Glutamatergic neuron (in vitro differentiated cells): ENCODE measurements around the gene MGAT4B. TPM values are rescaled to one million over a fixed set of nuclear protein-coding genes. Genes with fewer than 3 reads are reported as not detected.
A peak's percentile ranks its signal among the peaks of the same experiment; 100 is the strongest.

Source experiments
- DNase-seq: peaks from one replicate; pipeline ENCODE4 v3.0.0; 2022
- H3K27ac Mint-ChIP-seq: one replicate; pipeline ENCODE4 v1.8.0; 2020; ENCODE audit warnings: mild to moderate bottlenecking, mixed read lengths, inconsistent platforms; ENCODE audit not compliant: unreplicated experiment
- H3K27me3 Mint-ChIP-seq: one replicate; pipeline ENCODE4 v1.8.0; 2020; ENCODE audit warnings: mild to moderate bottlenecking, moderate library complexity, mixed read lengths, inconsistent platforms; ENCODE audit not compliant: unreplicated experiment
- H3K36me3 Mint-ChIP-seq: one replicate; pipeline ENCODE4 v1.8.0; 2020; ENCODE audit warnings: mild to moderate bottlenecking, mixed read lengths, inconsistent platforms; ENCODE audit not compliant: unreplicated experiment
- H3K4me1 Mint-ChIP-seq: one replicate; pipeline ENCODE4 v1.8.0; 2020; ENCODE audit warnings: mild to moderate bottlenecking, low read depth, mixed read lengths, inconsistent platforms; ENCODE audit not compliant: unreplicated experiment
- H3K4me3 Mint-ChIP-seq: one replicate; pipeline ENCODE4 v1.8.0; 2020; ENCODE audit warnings: mild to moderate bottlenecking, mixed read lengths, inconsistent platforms; ENCODE audit not compliant: unreplicated experiment
- H3K9me3 Mint-ChIP-seq: one replicate; pipeline ENCODE4 v1.8.0; 2020; ENCODE audit warnings: mild to moderate bottlenecking, moderate library complexity, mixed read lengths, inconsistent platforms; ENCODE audit not compliant: unreplicated experiment
- CTCF ChIP-seq: fragments of 200-600 bp; sonication (generic); IDR thresholded peaks from one replicate; pipeline ENCODE4 v1.5.0; 2021; ENCODE audit not compliant: partially characterized antibody, unreplicated experiment
- total RNA-seq: library from RNA; stranded (reverse); fragmentation: NEBNext Ultra II Directional; extraction: Animal tissue kit (Norgen Biotek cat#: 25700); gene quantifications from one replicate; pipeline ENCODE4 v1.2.1, GENCODE V29; 2021; ENCODE audit not compliant: unreplicated experiment

The MGAT4B gene
- total RNA-seq, 1 donor from 2014 or later = 140 TPM

- Mint-ChIP-seq H3K4me3 (peak overlapping the region; percentile 49), H3K9me3 (no peaks in the 10 kb centered on the region), H3K36me3 (no peaks in the 10 kb centered on the region), H3K4me1 (peaks cover 45% of the 10 kb centered on the region), H3K27me3 (no peaks in the 10 kb centered on the region), H3K27ac (peak overlapping the region; percentile 15)
- no peak for TF ChIP-seq CTCF
- no peak for DNase-seq
Measured at GRCh38 chr5:179767496-179768100, 39.1 kb downstream of the MGAT4B start.

- DNase-seq = no peak
- Mint-ChIP-seq H3K27ac (peak overlapping the region; percentile 94), H3K9me3 (no peaks in the 10 kb centered on the region), H3K4me3 (peak overlapping the region; percentile 64), H3K36me3 (no peaks in the 10 kb centered on the region), H3K27me3 (no peaks in the 10 kb centered on the region), H3K4me1 (peaks cover 47% of the 10 kb centered on the region)
- no peak for TF ChIP-seq CTCF
Measured at GRCh38 chr5:179766726-179767455, 39.8 kb downstream of the MGAT4B start.

- TF ChIP-seq CTCF = no peak
- Mint-ChIP-seq H3K9me3 (no peaks in the 10 kb centered on the region), H3K36me3 (no peaks in the 10 kb centered on the region), H3K27me3 (no peaks in the 10 kb centered on the region), H3K27ac (peak overlapping the region; percentile 94), H3K4me1 (peaks cover 51% of the 10 kb centered on the region), H3K4me3 (peak overlapping the region; percentile 59)
- DNase-seq = no peak
Measured at GRCh38 chr5:179766021-179766725, 40.5 kb downstream of the MGAT4B start.

- peak overlapping the region; percentile 59 for H3K4me3 Mint-ChIP-seq
- TF ChIP-seq CTCF = no peak
- DNase-seq = peak; percentile 49
- peaks cover 53% of the 10 kb centered on the region for H3K4me1 Mint-ChIP-seq
- H3K27ac Mint-ChIP-seq = peak overlapping the region; percentile 94
- no peaks in the 10 kb centered on the region for H3K36me3 Mint-ChIP-seq
- no peaks in the 10 kb centered on the region for H3K27me3 Mint-ChIP-seq
- no peaks in the 10 kb centered on the region for H3K9me3 Mint-ChIP-seq
Measured at GRCh38 chr5:179765400-179765799, 41.3 kb downstream of the MGAT4B start.

GRCh38 chr5:179764056-179764455 is 42.6 kb downstream of the MGAT4B start:
- TF ChIP-seq CTCF = no peak
- Mint-ChIP-seq H3K4me1 (peaks cover 61% of the 10 kb centered on the region), H3K36me3 (no peaks in the 10 kb centered on the region), H3K27ac (peak overlapping the region; percentile 3), H3K9me3 (no peaks in the 10 kb centered on the region), H3K4me3 (no peak overlapping the region), H3K27me3 (peaks cover 3% of the 10 kb centered on the region)
- no peak for DNase-seq
